RWPE1 (cell line): Measurements from ENCODE around the gene CABP4.
"Not testable (repeated sequence)": the region's sequence is repeated elsewhere in the genome, so short reads cannot be mapped to it uniquely, and the experiment has no call there.

ENCODE experiments used
- CTCF ChIA-PET: fragments of 350-600 bp; sonication (Branson Sonifier 250); formaldehyde crosslinking; extraction: SDS; loops from one replicate; lab custom pipeline; 2021; lab: Yijun Ruan, JAX
- POLR2A ChIA-PET: fragments of 400-600 bp; formaldehyde crosslinking; extraction: SDS; loops from one replicate; lab custom pipeline; 2020; ENCODE audit warnings: antibody characterized with exemption; ENCODE audit not compliant: low non-redundant PET; lab: Yijun Ruan, JAX
- DNase-seq: peaks from one replicate; pipeline ENCODE4 v3.0.0; 2012; ENCODE audit warnings: low spot score
- H3K27ac ChIP-seq: fragments of 450-650 bp; 2 replicates; pipeline ENCODE4 v1.5.1; 2017
- CTCF ChIP-seq: fragments of 450-650 bp; conservative IDR thresholded peaks from 2 replicates; pipeline ENCODE4 v1.5.1; 2017; ENCODE audit warnings: low read depth, mild to moderate bottlenecking

The CABP4 gene

DNA sequence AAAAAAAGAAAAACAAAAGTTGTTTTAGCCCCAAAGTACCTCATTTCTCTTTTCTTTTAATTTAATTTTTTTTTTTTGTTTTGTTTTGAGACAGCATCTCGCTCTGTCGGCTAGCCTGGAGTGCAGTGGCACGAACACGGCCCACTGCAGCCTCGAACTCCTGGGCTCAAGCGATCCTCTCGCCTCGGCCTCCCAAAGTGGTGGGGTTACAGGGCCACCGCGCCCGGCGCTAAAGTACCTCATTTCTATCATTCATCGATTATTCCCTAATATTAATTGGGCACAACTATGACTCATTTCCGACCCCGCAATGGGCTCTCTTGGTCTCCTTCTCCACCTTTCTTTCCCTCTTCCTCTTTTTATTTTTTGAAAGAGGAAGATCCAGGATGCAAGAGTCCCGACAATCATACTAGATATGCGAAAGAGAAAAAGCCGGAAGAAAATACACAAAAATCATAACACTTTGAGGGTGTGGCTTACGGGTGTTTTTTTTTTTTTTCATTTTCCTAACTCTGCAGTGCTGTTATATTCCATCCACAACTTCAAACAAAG is 27.2 kb downstream of the CABP4 start:
- peak overlapping the region; percentile 81 for H3K27ac ChIP-seq
- no peak for TF ChIP-seq CTCF
- ChIA-PET CTCF (no interaction called here), POLR2A (interaction anchor here (1.0 kb wide), 1 partner anchor 14 kb away, joined by 5 read pairs; the partner anchor contains the start of gene TMEM134)
- DNase-seq = peak; percentile 14

- TF ChIP-seq CTCF = no peak
- peak within 1 kb of the TSS; percentile 81 for H3K27ac ChIP-seq
Observed at GRCh38 chr11:67482827-67483798, 28.0 kb downstream of the CABP4 start, which contains the start of gene AIP. TSS of gene AIP (plus strand) at chr11:67483026. CDS start at chr11:67483159, 133 bp downstream.

GRCh38 chr11:67483831-67484665 is 28.9 kb downstream of the CABP4 start:
- POLR2A ChIA-PET = no interaction called here
- CTCF ChIA-PET = no interaction called here
- H3K27ac ChIP-seq = peak overlapping the region; percentile 81
- no peak for DNase-seq
- no peak for TF ChIP-seq CTCF

More at GRCh38 chr11:67482827-67483798, 28.0 kb downstream of the CABP4 start, which contains the start of gene AIP:
- DNase-seq = peak; percentile 98
- ChIA-PET CTCF (no interaction called here), POLR2A (interaction anchor here (1.0 kb wide), 1 partner anchor 14 kb away, joined by 5 read pairs; the partner anchor contains the start of gene TMEM134)

- ChIA-PET CTCF (no interaction called here), POLR2A (no interaction called here)
- DNase-seq = no peak
- no peak for TF ChIP-seq CTCF
- peak overlapping the region; percentile 34 for H3K27ac ChIP-seq
Observed at GRCh38 chr11:67484847-67485311, 29.7 kb downstream of the CABP4 start.

DNA sequence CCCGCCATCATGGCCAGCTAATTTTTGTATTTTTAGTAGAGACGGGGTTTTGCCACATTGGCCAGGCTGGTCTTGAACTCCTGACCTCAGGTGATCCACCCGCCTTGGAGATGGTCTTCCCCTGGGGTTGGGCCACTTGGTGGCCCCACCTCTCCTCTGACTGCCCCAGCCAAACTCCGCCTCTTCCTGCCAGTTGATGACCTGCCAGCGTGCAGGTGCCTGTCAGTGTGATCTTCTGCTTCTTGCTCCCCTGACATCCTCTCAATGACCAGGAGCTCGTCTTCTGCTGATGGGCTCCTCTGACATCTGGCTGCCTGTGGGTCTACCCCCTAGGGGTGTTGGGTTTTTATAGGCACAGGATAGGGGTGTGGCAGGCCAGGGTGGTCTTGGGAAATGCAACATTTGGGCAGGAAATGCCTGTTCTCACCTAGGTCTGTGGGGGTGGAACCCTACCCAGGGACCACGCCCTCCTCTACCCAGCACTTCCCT is 30.8 kb downstream of the CABP4 start:
- CTCF ChIA-PET = not testable (repeated sequence)

GRCh38 chr11:67486481-67487195 is 31.5 kb downstream of the CABP4 start:
- POLR2A ChIA-PET = no interaction called here

More for the DNA sequence above, 30.8 kb downstream of the CABP4 start:
- POLR2A ChIA-PET = interaction anchor here (0.7 kb wide), 1 partner anchor 137 kb away, joined by 7 read pairs; no protein-coding TSS in a partner anchor
- DNase-seq = not testable (repeated sequence)
- peak overlapping the region; percentile 34 for H3K27ac ChIP-seq

More at GRCh38 chr11:67486481-67487195, 31.5 kb downstream of the CABP4 start:
- CTCF ChIA-PET = no interaction called here
- no peak for DNase-seq
- no peak for TF ChIP-seq CTCF
- H3K27ac ChIP-seq = peak overlapping the region; percentile 34
